ENCODE measurements around the gene JMJD8.

GRCh38 chr16:698911-699671 lies 15.0 kb upstream of the JMJD8 start:
- TF ChIP-seq POLR2A (IDR thresholded peaks at IDR 0.05) = no peak
- no peak for TF ChIP-seq CTCF (IDR thresholded peaks at IDR 0.05)
- TF ChIP-seq POLR2AphosphoS5 (IDR thresholded peaks at IDR 0.05) = no peak
- no peak for TF ChIP-seq EP300 (IDR thresholded peaks at IDR 0.05; ENCODE audit: low read depth)

Measured in transverse colon (tissue), 4 donors.